Measurements from ENCODE around the gene CD8A. TPM values are rescaled to one million over a fixed set of nuclear protein-coding genes. Genes with fewer than 3 reads are reported as not detected.

The CD8A gene
- total and polyA plus RNA-seq, 2 of the 8 experiments (the other 6 are each of a cell fraction or from before 2014, with no cell fraction given): 0.14 to 0.39 TPM

DNA sequence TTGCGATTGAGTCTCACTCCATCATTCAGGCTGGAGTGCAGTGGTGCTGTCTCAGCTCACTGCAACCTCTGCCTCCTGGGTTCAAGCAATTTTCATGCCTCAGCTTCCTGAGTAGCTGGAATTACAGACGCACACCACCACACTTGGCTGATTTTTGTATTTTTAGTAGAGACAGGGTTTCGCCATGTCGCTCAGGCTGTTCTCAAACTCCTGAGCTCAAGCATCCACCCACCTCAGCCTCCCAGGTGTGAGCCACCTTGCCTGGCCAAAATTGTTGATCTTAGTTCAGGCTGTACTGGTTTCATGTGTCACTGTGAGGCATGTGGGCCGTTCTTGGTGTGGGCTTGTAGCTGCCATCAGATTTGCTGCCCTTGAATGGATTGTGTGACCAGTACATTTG lies 18.1 kb downstream of the CD8A start (continued):
- TF ChIP-seq, protein P1, sequence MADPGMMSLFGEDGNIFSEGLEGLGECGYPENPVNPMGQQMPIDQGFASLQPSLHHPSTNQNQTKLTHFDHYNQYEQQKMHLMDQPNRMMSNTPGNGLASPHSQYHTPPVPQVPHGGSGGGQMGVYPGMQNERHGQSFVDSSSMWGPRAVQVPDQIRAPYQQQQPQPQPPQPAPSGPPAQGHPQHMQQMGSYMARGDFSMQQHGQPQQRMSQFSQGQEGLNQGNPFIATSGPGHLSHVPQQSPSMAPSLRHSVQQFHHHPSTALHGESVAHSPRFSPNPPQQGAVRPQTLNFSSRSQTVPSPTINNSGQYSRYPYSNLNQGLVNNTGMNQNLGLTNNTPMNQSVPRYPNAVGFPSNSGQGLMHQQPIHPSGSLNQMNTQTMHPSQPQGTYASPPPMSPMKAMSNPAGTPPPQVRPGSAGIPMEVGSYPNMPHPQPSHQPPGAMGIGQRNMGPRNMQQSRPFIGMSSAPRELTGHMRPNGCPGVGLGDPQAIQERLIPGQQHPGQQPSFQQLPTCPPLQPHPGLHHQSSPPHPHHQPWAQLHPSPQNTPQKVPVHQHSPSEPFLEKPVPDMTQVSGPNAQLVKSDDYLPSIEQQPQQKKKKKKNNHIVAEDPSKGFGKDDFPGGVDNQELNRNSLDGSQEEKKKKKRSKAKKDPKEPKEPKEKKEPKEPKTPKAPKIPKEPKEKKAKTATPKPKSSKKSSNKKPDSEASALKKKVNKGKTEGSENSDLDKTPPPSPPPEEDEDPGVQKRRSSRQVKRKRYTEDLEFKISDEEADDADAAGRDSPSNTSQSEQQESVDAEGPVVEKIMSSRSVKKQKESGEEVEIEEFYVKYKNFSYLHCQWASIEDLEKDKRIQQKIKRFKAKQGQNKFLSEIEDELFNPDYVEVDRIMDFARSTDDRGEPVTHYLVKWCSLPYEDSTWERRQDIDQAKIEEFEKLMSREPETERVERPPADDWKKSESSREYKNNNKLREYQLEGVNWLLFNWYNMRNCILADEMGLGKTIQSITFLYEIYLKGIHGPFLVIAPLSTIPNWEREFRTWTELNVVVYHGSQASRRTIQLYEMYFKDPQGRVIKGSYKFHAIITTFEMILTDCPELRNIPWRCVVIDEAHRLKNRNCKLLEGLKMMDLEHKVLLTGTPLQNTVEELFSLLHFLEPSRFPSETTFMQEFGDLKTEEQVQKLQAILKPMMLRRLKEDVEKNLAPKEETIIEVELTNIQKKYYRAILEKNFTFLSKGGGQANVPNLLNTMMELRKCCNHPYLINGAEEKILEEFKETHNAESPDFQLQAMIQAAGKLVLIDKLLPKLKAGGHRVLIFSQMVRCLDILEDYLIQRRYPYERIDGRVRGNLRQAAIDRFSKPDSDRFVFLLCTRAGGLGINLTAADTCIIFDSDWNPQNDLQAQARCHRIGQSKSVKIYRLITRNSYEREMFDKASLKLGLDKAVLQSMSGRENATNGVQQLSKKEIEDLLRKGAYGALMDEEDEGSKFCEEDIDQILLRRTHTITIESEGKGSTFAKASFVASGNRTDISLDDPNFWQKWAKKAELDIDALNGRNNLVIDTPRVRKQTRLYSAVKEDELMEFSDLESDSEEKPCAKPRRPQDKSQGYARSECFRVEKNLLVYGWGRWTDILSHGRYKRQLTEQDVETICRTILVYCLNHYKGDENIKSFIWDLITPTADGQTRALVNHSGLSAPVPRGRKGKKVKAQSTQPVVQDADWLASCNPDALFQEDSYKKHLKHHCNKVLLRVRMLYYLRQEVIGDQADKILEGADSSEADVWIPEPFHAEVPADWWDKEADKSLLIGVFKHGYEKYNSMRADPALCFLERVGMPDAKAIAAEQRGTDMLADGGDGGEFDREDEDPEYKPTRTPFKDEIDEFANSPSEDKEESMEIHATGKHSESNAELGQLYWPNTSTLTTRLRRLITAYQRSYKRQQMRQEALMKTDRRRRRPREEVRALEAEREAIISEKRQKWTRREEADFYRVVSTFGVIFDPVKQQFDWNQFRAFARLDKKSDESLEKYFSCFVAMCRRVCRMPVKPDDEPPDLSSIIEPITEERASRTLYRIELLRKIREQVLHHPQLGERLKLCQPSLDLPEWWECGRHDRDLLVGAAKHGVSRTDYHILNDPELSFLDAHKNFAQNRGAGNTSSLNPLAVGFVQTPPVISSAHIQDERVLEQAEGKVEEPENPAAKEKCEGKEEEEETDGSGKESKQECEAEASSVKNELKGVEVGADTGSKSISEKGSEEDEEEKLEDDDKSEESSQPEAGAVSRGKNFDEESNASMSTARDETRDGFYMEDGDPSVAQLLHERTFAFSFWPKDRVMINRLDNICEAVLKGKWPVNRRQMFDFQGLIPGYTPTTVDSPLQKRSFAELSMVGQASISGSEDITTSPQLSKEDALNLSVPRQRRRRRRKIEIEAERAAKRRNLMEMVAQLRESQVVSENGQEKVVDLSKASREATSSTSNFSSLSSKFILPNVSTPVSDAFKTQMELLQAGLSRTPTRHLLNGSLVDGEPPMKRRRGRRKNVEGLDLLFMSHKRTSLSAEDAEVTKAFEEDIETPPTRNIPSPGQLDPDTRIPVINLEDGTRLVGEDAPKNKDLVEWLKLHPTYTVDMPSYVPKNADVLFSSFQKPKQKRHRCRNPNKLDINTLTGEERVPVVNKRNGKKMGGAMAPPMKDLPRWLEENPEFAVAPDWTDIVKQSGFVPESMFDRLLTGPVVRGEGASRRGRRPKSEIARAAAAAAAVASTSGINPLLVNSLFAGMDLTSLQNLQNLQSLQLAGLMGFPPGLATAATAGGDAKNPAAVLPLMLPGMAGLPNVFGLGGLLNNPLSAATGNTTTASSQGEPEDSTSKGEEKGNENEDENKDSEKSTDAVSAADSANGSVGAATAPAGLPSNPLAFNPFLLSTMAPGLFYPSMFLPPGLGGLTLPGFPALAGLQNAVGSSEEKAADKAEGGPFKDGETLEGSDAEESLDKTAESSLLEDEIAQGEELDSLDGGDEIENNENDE (IDR thresholded peaks at IDR 0.05; ENCODE audit: insufficient replicate concordance, low read length): no peak
- no peak for TF ChIP-seq HDAC2 (IDR thresholded peaks at IDR 0.05; ENCODE audit: borderline replicate concordance in 1 of 2, low read depth in 2 of 2, low read length in 2 of 2)
- no peak for TF ChIP-seq GTF2F1 (IDR thresholded peaks at IDR 0.05; ENCODE audit: borderline replicate concordance, low read depth, low read length)
- no peak for TF ChIP-seq JUN (IDR thresholded peaks at IDR 0.05; ENCODE audit: low read depth, low read length)
- no peak for TF ChIP-seq TEAD4 (IDR thresholded peaks at IDR 0.05; ENCODE audit: low read depth, low read length)
- no peak for TF ChIP-seq KDM1A (IDR thresholded peaks at IDR 0.05; ENCODE audit: borderline replicate concordance, low read length)
- no peak for TF ChIP-seq NRF1 (IDR thresholded peaks at IDR 0.05; ENCODE audit: low read depth, low read length)
